Uterus (tissue), 4 donors: ENCODE measurements around the gene SLC25A26. TPM values are rescaled to one million over a fixed set of nuclear protein-coding genes. Genes with fewer than 3 reads are reported as not detected.

Experiments used
- DNase-seq, 2 donors: peaks; one replicate each; pipeline ENCODE4 v3.0.0-alpha.2; 2019 to 2020
- H3K27ac ChIP-seq, 2 donors: fragments of 200-600 bp; sonication (generic); 1 replicate in 1 of 2; 2 replicates in 1 of 2; pipeline ENCODE4 v1.5.1; 2016 to 2018
- H3K27me3 ChIP-seq, 2 donors: fragments of 200-600 bp; sonication (generic); one replicate each; pipeline ENCODE4 v1.5.1; 2018 to 2019; ENCODE audit warnings: control low read depth in 1 of 2
- H3K36me3 ChIP-seq, 2 donors: fragments of 200-600 bp; sonication (generic); one replicate each; pipeline ENCODE4 v1.5.1; 2019; ENCODE audit warnings: control low read depth in 1 of 2
- H3K4me1 ChIP-seq, 2 donors: fragments of 200-600 bp; sonication (generic); one replicate each; pipeline ENCODE4 v1.5.1; 2018 to 2019; ENCODE audit warnings: control low read depth in 1 of 2
- H3K4me3 ChIP-seq, 2 donors: fragments of 200-600 bp; sonication (generic); 1 replicate in 1 of 2; 2 replicates in 1 of 2; pipeline ENCODE4 v1.5.1; 2018 to 2019; ENCODE audit warnings: mild to moderate bottlenecking in 1 of 2
- H3K9me3 ChIP-seq, 2 donors: fragments of 200-600 bp; sonication (generic); one replicate each; pipeline ENCODE4 v1.5.1; 2019; ENCODE audit warnings: control low read depth in 1 of 2
- CTCF ChIP-seq, 4 experiments: fragments of 200-600 bp in 2 of 4; fragments of 450-650 bp in 2 of 4; sonication (generic) in 2 of 4; IDR thresholded peaks; one replicate each; pipeline ENCODE4 v1.5.1; 2016 to 2019; ENCODE audit warnings: antibody characterized with exemption in 4 of 4, mild to moderate bottlenecking in 2 of 4, moderate library complexity in 1 of 4
- POLR2A ChIP-seq, 2 donors: fragments of 450-650 bp; IDR thresholded peaks; one replicate each; pipeline ENCODE4 v1.6.1; 2016; ENCODE audit warnings: antibody characterized with exemption in 2 of 2, mild to moderate bottlenecking in 1 of 2, moderate library complexity in 1 of 2
- intact Hi-C: fragments of 100-400 bp; cut with DNase I; formaldehyde crosslinking; loops from one replicate; pipeline ENCODE4 v1.15.1; 2023; ENCODE audit warnings: low total_unique reads
- total RNA-seq, 4 donors: library from RNA; depleted of rRNA in 3 of 4; stranded (reverse); fragments of >200 nt in 3 of 4; gene quantifications; one replicate each; pipeline versions ENCODE4 v1.1.0 to v1.2.4, GENCODE V29; 2014 to 2023
- donor health status: DM: yes; HTN: yes; CAD: no.

The SLC25A26 gene
- total RNA-seq, 4 donors from 2014 or later: 10.6 to 24.9 (median 17.8) TPM

DNA sequence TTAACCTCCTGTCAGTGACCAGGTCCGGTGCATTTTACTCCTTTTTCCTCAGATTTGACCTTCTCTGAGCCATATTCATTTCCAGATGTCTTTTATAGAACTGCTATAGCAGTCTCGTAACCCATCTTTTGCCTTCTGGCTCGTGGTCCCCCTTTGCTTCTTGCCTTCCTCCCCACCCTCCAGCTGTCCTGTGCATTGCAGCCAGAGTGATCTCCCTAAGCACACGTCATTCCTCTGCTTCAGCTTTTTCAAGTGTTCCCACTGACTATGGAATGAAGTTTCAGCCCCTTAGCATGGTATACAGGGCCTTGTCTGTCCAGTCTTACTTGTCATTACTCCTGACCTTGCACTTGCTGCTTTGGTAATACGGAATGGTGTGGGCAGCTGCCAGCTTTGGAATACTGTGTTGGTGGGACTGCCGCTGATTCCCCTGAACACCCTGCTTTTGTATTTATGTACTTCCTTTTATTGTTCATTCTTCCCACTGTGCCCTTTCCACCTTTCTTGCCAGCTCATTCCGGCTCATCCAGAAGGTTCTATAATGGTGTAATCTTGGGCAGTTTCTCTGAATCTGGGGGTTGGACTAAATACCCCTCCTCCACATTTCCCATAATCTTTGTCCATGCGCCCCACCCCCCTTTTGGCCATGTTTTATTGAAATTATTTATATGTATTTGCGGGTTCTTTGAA is 38.9 kb downstream of the SLC25A26 start:
- H3K4me1 ChIP-seq: no peaks in the 10 kb centered on the region
- no peaks in the 10 kb centered on the region for H3K9me3 ChIP-seq
- no peaks in the 10 kb centered on the region for H3K36me3 ChIP-seq
- no peak overlapping the region for H3K4me3 ChIP-seq
- no peaks in the 10 kb centered on the region for H3K27me3 ChIP-seq
- H3K27ac ChIP-seq: no peak overlapping the region
- DNase-seq: no peak
- intact Hi-C loops: loop anchor here (10.0 kb wide), 1 partner anchor 555 kb away; no protein-coding TSS in a partner anchor
- TF ChIP-seq POLR2A (IDR thresholded peaks at IDR 0.05) (no peak), CTCF (IDR thresholded peaks at IDR 0.05) (no peak)

GRCh38 chr3:66260431-66260830 is 39.6 kb downstream of the SLC25A26 start:
- no peaks in the 10 kb centered on the region for H3K27me3 ChIP-seq
- intact Hi-C loops: no loop called here
- H3K36me3 ChIP-seq: no peaks in the 10 kb centered on the region
- no peak for TF ChIP-seq POLR2A (IDR thresholded peaks at IDR 0.05)
- no peak for TF ChIP-seq CTCF (IDR thresholded peaks at IDR 0.05)
- no peaks in the 10 kb centered on the region for H3K9me3 ChIP-seq
- DNase-seq: no peak
- H3K4me3 ChIP-seq: no peak overlapping the region
- no peak overlapping the region for H3K27ac ChIP-seq
- no peaks in the 10 kb centered on the region for H3K4me1 ChIP-seq

DNA sequence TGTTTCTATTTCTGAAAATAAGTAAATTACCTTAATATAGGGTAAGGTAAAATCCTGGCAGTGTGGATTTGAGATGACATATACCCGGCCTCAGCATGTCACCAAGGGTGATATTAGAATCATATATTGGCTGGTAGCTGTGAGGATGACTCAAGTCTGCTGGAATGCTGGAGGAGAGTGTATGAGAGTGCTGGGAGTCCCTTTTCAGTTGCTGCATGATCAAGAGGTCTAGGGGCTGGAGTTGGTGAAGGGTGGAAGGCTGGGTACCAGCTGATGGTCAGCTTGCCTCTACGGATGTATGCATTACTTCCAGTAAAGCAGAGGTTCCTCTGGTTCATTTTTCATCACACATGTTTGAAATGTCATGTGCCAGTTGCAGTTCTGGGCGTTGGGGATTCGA is 40.6 kb downstream of the SLC25A26 start:
- no peak for TF ChIP-seq POLR2A (IDR thresholded peaks at IDR 0.05)
- no peak for TF ChIP-seq CTCF (IDR thresholded peaks at IDR 0.05)
- DNase-seq: no peak
- Histone ChIP-seq H3K4me1 (no peaks in the 10 kb centered on the region), H3K9me3 (no peaks in the 10 kb centered on the region), H3K36me3 (no peaks in the 10 kb centered on the region), H3K4me3 (no peak overlapping the region), H3K27me3 (no peaks in the 10 kb centered on the region), H3K27ac (no peak overlapping the region)
- intact Hi-C loops: no loop called here

DNA sequence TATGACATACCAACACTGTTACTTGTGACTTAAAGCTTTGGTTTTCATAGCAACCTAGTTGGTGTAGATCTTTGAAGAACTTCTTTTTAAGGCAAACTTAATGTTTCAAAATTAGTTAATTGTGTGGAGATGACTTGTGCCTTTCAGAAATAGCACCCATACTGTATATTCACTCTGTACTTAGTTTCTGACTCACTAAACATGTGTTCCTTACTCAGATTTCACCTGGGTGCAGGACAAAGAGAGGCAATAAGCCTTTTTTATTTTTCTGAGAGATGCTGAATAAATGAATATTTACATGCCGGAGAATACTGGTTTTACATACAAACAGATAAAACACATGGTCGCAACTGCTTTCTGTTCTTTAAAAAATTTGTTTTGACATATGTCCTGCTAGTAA is 44.8 kb downstream of the SLC25A26 start:
- no peaks in the 10 kb centered on the region for H3K36me3 ChIP-seq
- no peaks in the 10 kb centered on the region for H3K4me1 ChIP-seq
- no peak overlapping the region for H3K4me3 ChIP-seq
- intact Hi-C loops: no loop called here
- H3K9me3 ChIP-seq: no peaks in the 10 kb centered on the region
- TF ChIP-seq CTCF (IDR thresholded peaks at IDR 0.05) (no peak), POLR2A (IDR thresholded peaks at IDR 0.05) (no peak)
- H3K27ac ChIP-seq: no peak overlapping the region
- no peak for DNase-seq
- H3K27me3 ChIP-seq: no peaks in the 10 kb centered on the region

- Histone ChIP-seq H3K27ac (no peak overlapping the region), H3K9me3 (no peaks in the 10 kb centered on the region), H3K4me1 (no peaks in the 10 kb centered on the region), H3K27me3 (no peaks in the 10 kb centered on the region), H3K36me3 (no peaks in the 10 kb centered on the region), H3K4me3 (no peak overlapping the region)
- intact Hi-C loops: no loop called here
- DNase-seq: no peak
- TF ChIP-seq CTCF (IDR thresholded peaks at IDR 0.05) (no peak), POLR2A (IDR thresholded peaks at IDR 0.05) (no peak)
These were observed 45.8 kb downstream of the SLC25A26 start for GRCh38 chr3:66266551-66266950.
